Measurements from ENCODE around the gene SLC39A7.
A peak's percentile ranks its signal among the peaks of the same experiment; 100 is the strongest.

SLC39A7 gene

DNA sequence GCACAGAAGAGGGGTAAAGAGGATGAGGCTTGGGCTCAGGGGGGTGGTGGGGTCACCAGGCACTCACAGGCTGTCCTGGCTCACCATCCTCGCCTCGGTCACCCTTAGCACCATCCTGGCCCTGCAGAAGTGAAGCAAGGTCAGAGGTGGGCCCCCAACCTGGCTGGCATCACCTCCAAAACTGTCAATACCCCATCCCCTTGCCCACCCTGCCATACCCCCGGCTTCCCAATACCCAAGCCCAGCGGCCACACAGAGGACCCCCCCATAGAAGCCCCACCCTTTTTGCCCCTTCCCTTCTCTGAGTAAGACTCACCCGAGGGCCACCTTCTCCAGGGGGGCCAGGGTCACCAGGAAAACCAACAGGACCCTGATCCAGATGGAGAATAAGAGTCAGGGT, 32.0 kb upstream of the SLC39A7 start:
- intact Hi-C loops (cut with DNase I), result no loop called here
- no peak for DNase-seq

DNA sequence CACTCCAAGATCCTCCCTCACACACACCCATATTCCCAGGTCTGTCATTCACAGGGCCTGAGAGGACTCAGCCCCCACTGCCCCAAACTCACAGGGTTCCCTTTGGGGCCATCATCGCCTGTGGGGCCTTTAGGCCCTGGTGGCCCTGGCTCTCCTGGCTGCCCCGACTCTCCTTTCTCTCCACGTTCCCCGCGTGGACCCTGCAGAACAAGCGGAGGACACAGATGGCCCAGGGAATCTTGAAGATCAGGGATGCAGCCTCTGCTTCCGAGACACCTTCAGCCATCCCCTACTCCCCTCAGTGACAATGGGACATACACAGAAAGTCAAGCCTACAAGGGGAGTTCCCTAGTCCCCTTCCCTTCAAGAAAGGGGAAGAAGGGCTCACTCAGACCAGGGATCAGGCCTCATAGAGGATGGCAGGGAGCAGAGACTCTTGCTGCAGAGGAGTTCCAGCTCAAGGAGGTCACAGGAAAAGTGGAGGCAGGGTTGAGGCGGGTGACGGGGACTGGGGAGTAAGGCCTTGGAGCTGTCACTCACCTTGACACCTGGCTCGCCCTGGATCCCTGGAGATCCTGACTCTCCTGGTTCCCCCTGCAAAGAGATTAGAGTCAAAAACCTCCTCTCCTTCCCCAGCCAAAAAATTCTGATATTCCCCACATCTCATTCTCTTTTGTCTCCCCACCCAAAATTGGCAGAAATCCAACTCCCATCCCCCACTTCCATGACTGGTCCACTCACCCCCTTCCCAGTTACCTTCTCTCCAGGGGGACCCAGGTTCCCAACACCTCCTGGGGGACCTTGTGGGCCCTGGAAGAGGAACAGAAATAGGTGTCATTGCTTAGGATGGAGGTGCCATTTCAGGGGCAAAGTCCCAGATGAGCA, 31.1 kb upstream of the SLC39A7 start:
- intact Hi-C loops (cut with DNase I), result no loop called here
- DNase-seq, result no peak

DNA sequence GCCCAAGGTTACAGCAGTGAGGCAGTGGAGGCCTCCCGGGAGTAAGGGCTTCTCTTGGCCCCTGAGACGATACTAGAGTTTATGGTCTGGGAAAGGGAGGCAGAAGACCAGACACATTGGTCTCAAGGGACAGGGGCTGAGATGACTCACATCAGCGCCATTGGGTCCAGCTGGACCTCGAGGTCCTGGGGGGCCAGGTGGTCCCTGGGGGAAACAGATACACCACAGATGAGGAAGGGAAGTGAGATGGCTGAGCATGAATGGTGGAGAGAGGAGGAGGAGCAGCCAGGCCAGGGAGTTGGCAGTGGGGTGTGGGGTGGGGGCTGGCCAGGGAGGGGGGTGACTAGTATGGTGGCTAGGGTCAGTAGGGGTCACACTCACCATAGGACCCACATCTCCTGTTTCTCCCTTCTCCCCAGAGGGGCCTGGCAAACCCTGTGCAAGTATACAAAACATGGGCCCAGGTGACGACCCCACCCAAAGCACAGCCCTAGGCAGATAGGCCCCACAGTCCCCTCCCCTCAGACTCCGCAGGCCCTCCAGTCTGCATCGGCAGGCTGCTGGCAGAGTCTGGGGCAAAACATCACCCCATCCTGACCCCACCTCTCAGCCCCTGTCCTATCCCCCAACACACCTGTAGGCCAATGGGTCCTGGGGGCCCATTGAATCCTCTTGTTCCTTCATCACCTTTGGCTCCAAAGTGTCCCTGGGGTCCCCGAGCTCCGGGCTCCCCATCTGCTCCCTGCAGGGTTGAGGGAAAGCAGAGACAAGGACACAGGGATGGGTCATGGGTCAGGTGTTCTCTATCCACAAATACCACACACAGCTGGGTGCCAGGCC, 30.3 kb upstream of the SLC39A7 start:
- no peak for DNase-seq
- intact Hi-C loops (cut with DNase I), result no loop called here

DNA sequence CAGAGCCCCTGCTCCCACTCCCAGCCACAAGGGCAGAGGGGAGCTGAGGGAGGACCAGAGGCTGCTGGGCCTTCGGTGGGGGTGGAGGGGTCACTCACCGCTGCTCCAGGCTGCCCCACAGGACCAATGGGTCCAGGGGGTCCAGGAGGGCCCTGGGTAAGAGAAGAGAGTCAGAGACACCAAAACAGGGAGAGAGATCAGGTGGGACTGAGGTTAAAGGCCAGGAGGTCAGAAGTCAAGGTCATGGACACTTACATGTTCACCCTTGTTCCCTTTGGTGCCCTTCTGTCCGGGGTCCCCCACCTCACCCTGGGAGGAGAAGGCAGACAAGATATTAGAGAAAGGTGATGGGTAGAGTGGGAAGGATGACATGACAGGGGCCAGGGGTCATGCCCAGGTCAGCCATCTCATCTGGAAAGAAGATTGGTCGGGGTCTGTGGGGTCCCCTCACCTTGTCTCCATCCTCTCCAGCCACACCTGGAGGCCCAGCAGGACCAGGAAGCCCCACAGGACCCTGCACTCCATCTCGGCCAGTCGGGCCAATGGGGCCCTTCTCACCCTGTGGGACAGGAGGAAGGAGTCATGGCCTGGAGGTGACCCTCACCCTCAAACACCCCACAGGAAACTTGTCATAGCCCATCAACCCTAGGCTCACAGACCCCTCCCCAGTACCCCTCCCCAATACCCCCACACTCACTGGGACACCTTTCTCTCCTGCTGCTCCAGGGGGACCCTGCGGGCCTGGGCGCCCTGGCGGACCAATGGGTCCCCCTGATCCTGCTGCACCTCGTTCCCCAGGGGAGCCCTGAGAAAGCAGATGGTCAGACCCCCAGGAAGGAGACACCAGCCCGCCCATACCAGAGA, 29.4 kb upstream of the SLC39A7 start:
- no peak for DNase-seq

DNA sequence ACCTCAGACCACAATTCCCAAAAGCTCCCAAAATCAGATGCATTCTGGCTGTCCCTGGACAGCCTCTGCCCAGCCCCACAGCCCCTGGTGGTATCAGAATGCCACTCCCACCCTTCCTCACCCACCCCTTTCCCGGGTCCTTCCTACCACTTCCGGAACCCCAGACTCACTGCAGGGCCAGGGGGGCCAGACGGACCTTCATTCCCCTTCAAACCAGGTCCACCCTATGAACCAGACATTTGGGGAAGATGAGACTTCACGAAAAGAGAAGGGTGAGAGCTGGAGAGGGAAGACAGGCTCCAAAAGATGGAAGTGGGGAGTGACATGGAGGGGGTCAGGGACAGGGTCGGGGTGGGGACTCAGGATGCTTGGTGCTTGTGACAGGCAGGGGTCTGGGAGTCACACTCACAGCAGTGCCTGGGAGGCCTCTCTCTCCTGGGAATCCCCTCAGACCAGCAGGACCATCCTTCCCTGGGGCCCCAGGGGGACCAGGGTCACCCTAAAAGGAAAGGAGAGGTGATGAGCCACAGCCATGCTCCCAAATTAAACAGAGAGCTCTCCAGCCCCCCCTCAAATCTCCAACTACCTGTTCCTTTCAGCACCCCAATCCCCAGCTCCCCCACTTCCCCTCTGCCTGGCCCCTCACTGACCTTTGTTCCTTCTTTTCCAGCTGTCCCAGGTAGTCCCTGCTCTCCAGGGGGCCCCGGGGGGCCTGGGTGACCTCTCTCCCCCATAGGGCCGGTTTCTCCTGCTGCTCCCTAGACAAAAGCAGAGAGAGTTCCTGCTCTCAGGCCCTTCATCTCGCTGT, 28.6 kb upstream of the SLC39A7 start:
- no peak for DNase-seq
- intact Hi-C loops (cut with DNase I), result no loop called here

More for the DNA sequence above, 29.4 kb upstream of the SLC39A7 start:
- intact Hi-C loops (cut with DNase I), result no loop called here

DNA sequence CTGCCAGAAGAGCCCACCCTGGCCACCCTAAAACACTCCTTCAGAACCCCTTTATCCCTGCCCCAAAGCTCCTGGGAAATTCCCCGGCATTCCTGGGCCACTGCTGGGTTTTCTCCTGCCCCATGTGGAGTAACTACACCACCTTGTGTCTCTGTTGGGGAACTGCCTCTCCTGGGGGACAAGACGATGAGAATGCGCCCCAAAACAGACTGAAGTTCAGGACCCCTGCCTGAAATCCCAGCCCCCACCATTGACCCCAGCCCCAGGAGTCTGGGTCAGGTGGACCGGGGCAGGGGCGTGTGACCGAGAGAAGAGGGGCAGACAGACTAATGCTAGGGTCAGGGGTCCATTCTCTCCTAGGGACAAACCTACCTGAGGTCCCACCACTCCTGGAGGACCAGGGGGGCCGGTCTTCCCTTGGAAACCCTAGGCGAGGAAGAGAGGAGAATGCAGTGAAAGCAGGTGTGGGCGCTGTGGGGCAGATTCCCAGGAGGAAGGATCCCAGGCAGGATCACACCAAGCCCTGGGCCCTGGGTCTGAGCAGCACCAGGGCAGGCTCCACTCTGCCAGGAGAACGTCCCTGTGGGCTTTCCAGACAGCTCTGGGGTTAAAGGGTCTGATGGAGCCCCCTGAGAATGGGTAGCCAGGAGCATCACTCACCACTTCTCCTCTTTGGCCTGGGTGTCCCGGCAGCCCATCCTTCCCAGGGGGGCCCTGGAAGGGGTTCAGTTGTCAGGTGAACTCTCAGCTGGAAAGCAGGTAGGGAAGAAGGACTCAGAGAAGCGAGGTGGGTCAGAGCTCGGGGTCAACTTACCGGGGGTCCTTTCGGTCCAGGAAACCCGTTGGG, 27.8 kb upstream of the SLC39A7 start:
- peak in 3 of 42 donors; percentile 25 to 52 (median 32) for DNase-seq
- intact Hi-C loops (cut with DNase I), result no loop called here

DNA sequence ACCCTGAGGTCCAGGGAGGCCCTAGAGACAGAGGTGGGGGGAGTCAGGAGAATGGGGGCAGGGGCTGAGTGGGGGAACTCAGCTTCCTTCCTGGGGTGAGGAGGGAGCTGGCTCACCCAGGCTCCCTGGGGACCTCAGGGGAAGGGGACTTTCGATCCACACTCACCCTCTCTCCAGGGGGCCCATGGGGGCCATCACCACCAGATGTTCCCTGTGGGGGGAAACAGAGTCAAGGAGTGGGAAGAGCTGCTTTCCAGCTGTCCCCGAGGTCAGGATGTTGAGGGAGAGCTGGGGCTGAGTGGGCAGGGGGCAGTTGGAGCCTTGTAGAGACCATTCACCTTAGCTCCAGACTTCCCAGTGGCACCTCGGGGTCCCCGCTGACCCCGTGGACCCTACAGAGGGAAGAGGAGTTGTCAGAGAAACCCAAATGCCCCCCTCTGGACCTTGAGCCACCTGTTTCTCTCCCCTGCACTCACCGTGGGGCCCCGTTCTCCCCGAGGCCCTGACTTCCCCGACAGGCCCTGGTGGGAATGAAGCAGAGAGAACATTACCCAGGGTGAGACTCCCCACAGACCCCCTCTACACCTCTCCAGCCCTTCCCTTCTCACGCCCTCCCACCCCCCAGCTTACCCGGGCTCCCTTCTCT, 27.0 kb upstream of the SLC39A7 start:
- DNase-seq, result no peak
- intact Hi-C loops (cut with DNase I), result no loop called here

DNA sequence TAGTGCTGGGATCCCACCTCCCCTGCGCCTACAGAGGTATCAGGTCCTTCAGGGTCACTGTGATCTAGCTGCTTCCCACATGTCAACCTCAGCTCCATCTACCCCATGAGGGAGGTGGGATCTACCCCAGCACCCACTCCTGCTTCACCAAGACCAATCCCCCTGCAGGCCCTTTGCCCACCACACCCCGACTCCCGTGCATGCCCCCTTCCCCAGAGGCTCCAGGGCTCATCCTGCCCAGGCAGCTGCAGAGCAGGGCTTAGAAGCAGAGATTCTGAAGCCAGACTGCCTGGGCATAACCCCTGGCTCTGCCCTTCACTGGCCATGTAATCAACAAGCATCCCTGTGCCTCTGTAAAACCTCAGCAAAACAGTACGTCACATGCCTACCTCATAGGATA, 25.9 kb upstream of the SLC39A7 start:
- no peak for DNase-seq
- intact Hi-C loops (cut with DNase I), result no loop called here

DNA sequence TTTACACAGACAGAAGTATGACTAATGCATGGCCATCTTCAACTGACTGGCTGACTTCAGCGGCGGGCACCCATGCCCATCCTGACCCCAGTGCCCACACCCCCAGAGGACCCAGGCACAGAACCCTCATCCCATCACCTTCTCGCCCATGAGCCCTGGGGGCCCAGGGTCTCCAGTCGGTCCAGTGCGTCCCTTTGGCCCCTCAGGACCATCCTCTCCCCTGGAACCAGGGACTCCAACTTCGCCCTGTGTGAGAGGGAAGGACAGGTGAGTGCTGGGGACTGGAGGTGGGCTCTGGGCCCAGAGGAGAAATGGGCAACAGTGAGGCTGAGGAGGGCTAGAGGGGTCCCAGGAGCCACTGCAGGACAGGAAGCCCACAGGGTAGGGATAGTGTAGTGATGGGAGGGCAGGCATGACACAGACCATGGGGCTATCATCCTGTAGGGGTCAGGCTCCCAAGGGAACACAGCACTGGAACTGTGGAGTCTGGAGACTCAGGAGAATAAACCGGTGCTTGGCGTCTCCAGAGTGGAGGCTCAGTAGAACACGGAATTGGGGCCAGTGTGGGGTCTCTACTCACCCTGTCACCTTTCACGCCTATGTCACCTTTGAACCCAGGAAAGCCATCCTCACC, 25.1 kb upstream of the SLC39A7 start:
- no peak for DNase-seq
- intact Hi-C loops (cut with DNase I), result no loop called here

DNA sequence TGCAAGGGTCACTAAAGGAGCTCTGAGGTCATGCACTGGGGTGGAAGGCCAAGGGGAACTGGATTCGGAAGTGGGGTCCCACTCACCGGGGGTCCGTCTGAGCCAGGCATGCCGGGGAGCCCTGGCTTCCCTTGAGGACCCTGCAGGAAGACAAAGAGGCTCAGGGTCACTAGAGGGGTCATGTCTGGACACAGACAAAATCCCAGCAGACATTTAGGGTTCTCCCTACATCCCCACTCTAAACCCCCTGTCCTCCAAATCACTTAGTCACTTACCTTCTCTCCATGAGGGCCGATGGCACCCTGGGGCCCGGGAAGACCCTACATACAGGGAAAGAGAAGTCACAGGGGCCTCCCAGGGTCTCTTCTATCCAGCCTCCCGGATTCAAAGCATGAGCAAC, 23.8 kb upstream of the SLC39A7 start:
- intact Hi-C loops (cut with DNase I), result no loop called here

DNA sequence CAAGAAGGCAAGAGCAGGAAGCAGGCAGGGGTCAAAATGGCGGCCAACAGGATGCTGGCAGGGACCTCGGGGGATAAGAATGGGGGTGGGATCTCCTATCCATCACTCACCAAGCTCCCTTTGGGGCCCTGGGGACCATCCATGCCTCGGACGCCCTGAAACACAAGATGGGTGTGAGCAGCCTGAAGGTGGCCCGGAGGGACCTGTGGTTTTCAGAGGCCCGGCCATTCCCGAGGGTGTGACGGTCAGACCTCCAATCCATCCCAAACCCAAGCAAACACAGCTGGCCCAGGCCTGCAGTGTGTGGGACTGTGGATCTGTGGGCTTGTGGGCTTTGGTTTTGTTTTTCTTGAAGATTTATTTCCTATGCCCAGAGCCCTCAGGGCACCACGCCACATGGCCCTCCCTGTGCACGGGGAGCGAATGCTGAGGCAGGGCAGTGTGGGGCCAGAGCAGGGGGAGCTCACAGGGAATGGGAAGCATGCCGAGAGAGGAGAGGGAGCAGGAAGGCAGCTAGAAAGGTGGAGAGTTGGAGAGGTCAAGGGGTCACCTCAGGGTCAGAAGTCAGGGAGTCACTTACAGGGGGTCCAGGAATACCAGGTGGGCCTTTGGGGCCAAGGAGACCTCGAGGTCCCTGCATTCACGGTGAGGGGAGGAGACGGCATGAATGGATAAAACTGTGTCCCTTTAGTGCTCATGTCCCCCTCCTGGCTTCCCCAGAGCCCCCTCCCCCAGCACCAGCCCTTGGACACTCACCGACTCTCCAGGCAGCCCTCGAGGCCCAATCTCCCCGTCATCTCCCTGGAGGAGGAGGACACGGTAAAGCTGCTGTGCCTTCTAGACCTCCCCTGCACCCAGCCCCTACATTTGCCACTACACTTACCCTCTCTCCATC, 22.9 kb upstream of the SLC39A7 start:
- intact Hi-C loops (cut with DNase I), result no loop called here
- DNase-seq, result no peak

More for the DNA sequence above, 23.8 kb upstream of the SLC39A7 start:
- no peak for DNase-seq

DNA sequence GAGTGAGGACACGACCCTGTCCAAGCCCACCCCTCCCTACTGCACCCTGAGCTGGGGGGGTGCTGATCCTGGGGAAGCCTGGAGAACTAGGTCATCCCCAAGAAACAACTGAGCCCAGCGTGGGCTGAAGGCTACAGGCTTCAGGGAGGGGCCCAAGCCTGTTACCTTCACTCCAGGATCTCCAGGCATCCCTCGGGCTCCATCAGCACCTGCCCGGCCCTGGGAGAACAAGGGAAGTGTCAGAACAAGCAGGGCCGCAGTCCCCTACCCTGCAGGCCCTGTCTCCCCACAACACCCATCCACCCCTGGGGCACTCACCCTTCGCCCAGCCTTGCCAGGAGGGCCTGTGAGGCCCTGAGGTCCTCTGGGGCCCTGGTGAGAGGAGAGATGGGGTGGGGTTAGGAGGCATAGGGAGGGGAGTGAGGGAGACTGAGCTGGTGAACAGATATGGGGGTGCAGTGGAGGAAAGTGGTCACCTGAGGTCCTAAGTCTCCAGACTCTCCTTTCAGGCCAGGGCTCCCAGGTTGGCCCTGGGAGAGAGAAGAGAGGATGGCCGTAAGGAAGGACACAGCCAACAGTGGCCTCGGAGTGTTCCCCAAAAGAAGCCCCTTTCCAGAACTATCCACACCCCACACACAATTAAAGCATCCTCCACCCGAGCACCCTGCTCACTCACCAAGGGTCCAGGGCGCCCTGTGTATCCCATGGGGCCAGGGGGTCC, 21.8 kb upstream of the SLC39A7 start:
- intact Hi-C loops (cut with DNase I), result no loop called here
- DNase-seq, result no peak

DNA sequence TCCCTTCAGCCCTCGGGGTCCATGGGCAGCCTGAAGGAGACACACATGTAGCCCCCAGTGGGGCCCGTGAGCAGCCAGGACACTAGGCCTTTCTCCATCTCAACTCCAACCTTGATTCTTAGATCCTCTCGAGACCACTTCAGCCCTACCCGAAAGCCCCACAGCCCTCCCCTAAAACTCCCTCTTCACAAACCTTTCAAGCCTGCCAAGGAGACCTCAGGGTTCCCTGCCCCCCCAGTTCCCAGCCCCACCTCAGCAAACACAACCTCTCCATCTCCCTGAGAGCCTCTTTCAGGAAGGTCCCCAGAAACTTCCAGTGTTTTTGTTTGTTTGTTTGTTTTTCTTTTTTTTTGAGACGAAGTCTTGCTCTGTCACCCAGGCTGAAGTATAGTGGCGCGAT, 19.5 kb upstream of the SLC39A7 start:
- DNase-seq, result no peak
- intact Hi-C loops (cut with DNase I), result no loop called here

DNA sequence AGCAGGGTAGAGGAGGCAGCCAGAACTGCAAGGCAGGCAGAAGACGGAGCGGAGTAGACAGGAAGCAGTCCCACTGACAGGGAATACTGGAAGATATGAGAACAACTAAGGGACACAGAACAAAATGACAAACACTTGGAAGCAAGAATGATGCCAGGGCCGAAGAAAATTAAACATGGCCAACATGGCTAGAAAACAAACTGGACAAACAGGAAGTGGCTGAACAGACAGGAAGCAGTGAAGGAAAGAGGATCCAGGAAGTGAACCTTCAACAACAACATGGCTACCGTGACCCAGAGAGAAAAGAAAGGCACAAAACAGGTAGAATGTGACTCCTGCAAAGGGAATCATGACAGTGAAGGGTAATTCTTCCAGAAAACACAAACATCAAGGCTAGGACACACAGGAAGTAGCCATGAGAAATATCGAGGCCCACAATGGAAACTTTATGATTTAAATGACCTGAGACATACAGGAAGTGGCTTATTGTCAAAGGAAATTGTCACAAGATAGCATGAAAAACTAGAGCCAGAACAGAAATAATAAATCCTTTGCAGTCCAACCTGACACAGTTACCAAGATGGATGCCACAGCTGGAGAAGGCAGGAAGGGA, 17.5 kb upstream of the SLC39A7 start:
- DNase-seq, result no peak
- intact Hi-C loops (cut with DNase I), result no loop called here

DNA sequence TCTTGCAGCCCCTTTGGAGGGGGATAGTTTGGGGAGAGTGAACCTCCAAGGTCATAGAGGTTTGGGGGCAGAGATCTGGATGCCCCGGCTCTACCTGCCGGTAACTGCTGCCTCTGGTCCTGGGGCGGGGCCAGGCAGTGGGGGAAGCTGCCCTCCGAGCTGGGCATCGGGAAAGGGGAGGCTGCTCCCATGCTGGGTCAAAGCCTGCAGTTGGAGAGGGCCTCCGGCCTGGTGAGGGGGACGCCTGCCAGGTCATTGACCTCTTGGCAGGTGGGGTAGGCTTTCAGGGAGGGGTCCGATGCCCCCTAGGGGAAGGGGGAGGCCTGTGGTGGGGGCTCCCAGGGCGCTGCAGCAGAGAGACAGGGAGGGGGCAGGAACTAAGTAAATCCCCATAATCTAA, 15.5 kb upstream of the SLC39A7 start:
- intact Hi-C loops (cut with DNase I), result no loop called here
- no peak for DNase-seq

Measured in head of caudate nucleus (tissue), 42 donors.